H9 (cell line): ENCODE measurements around the gene FREY1. TPM values are rescaled to one million over a fixed set of nuclear protein-coding genes. Genes with fewer than 3 reads are reported as not detected.

Experiments used
- DNase-seq: peaks from one replicate; pipeline ENCODE4 v3.0.0-alpha.2; 2017
- H2AFZ ChIP-seq: one replicate; pipeline ENCODE4 v1.6.1; 2013; ENCODE audit warnings: mild to moderate bottlenecking, low read length, control low read depth, moderate library complexity
- H2AK5ac ChIP-seq: 2 replicates; pipeline ENCODE4 v1.6.1; 2013; ENCODE audit warnings: low read length, control low read depth, mixed read lengths; ENCODE audit not compliant: insufficient read length
- H2BK120ac ChIP-seq: one replicate; pipeline ENCODE4 v1.6.1; 2013; ENCODE audit warnings: low read depth, mild to moderate bottlenecking, low read length, control low read depth, inconsistent platforms; ENCODE audit not compliant: poor library complexity, severe bottlenecking
- H2BK12ac ChIP-seq: 2 replicates; pipeline ENCODE4 v1.6.1; 2013; ENCODE audit warnings: low read length, control low read depth, mixed read lengths, low read depth; ENCODE audit not compliant: insufficient read length
- H2BK15ac ChIP-seq: 2 replicates; pipeline ENCODE4 v1.6.1; 2013; ENCODE audit warnings: low read depth, low read length, control low read depth
- H2BK20ac ChIP-seq: one replicate; pipeline ENCODE4 v1.6.1; 2013; ENCODE audit warnings: low read depth, mild to moderate bottlenecking, low read length, control low read depth, inconsistent platforms; ENCODE audit not compliant: poor library complexity, severe bottlenecking
- H2BK5ac ChIP-seq: 2 replicates; pipeline ENCODE4 v1.6.1; 2013; ENCODE audit warnings: low read length, control low read depth, mixed read lengths; ENCODE audit not compliant: insufficient read length
- H3K14ac ChIP-seq: 2 replicates; pipeline ENCODE4 v1.6.1; 2013; ENCODE audit warnings: low read length, control low read depth; ENCODE audit not compliant: insufficient read depth
- H3K18ac ChIP-seq: 2 replicates; pipeline ENCODE4 v1.6.1; 2013; ENCODE audit warnings: low read depth, mild to moderate bottlenecking, mixed read lengths, low read length, control low read depth; ENCODE audit not compliant: insufficient read length
- H3K23ac ChIP-seq: 2 replicates; pipeline ENCODE4 v1.6.1; 2013; ENCODE audit warnings: low read length, control low read depth, mixed read lengths, low read depth; ENCODE audit not compliant: insufficient read length
- H3K23me2 ChIP-seq: 2 replicates; pipeline ENCODE4 v1.6.1; 2013; ENCODE audit warnings: low read depth, mild to moderate bottlenecking, mixed read lengths, low read length, control low read depth; ENCODE audit not compliant: insufficient read length, poor library complexity, severe bottlenecking
- H3K27ac ChIP-seq: 2 replicates; pipeline ENCODE4 v1.5.1; 2013; ENCODE audit warnings: low read length, control low read depth, mixed read lengths, low read depth; ENCODE audit not compliant: insufficient read length
- H3K27me3 ChIP-seq: 2 replicates; pipeline ENCODE4 v1.6.1; 2013; ENCODE audit warnings: low read length, control low read depth, inconsistent platforms; ENCODE audit not compliant: insufficient read depth
- H3K4ac ChIP-seq: 2 replicates; pipeline ENCODE4 v1.6.1; 2013; ENCODE audit warnings: low read depth, mild to moderate bottlenecking, control low read depth, inconsistent platforms, low read length, moderate library complexity
- H3K4me1 ChIP-seq: 2 replicates; pipeline ENCODE4 v1.6.1; 2013; ENCODE audit warnings: low read length, control low read depth, inconsistent platforms; ENCODE audit not compliant: insufficient read depth
- H3K4me2 ChIP-seq: 2 replicates; pipeline ENCODE4 v1.6.1; 2013; ENCODE audit warnings: low read length, control low read depth, mixed read lengths; ENCODE audit not compliant: insufficient read length, insufficient read depth
- H3K56ac ChIP-seq: 2 replicates; pipeline ENCODE4 v1.6.1; 2013; ENCODE audit warnings: low read depth, mild to moderate bottlenecking, mixed read lengths, low read length, control low read depth; ENCODE audit not compliant: insufficient read length
- H3K79me1 ChIP-seq: 2 replicates; pipeline ENCODE4 v1.6.1; 2013; ENCODE audit warnings: low read depth, mild to moderate bottlenecking, moderate library complexity, low read length, control low read depth, inconsistent platforms; ENCODE audit not compliant: insufficient read depth, poor library complexity, severe bottlenecking
- H3K79me2 ChIP-seq: 2 replicates; pipeline ENCODE4 v1.6.1; 2013; ENCODE audit warnings: low read length, control low read depth, inconsistent platforms; ENCODE audit not compliant: insufficient read depth
- H3K9ac ChIP-seq: 2 replicates; pipeline ENCODE4 v1.6.1; 2013; ENCODE audit warnings: low read length, control low read depth, mixed read lengths; ENCODE audit not compliant: insufficient read length; ENCODE audit errors: extremely low read depth
- H3K9me3 ChIP-seq: one replicate; pipeline ENCODE4 v1.6.1; 2013; ENCODE audit warnings: low read depth, low read length, inconsistent platforms; ENCODE audit not compliant: control insufficient read depth
- H3T11ph ChIP-seq: one replicate; pipeline ENCODE4 v1.6.1; 2013; ENCODE audit warnings: mild to moderate bottlenecking, low read length, control low read depth, inconsistent platforms
- H4K20me1 ChIP-seq: one replicate; pipeline ENCODE4 v1.6.1; 2013; ENCODE audit not compliant: control insufficient read depth, insufficient read length, insufficient read depth
- H4K5ac ChIP-seq: 2 replicates; pipeline ENCODE4 v1.6.1; 2013; ENCODE audit warnings: low read depth, mild to moderate bottlenecking, mixed read lengths, low read length, control low read depth; ENCODE audit not compliant: insufficient read length
- H4K8ac ChIP-seq: replicated peaks from 2 replicates; pipeline ENCODE4 v1.6.1; 2013; ENCODE audit warnings: low read length, control low read depth, mixed read lengths, low read depth; ENCODE audit not compliant: insufficient read length
- H4K91ac ChIP-seq: 2 replicates; pipeline ENCODE4 v1.6.1; 2013; ENCODE audit warnings: low read depth, mild to moderate bottlenecking, moderate library complexity, mixed read lengths, low read length, control low read depth; ENCODE audit not compliant: insufficient read length
- H3K27ac Mint-ChIP-seq, 3 experiments: 2 replicates in 2 of 3; 3 replicates in 1 of 3; pipeline ENCODE4 v1.8.0; 2020 to 2021; ENCODE audit warnings: mixed read lengths in 3 of 3, mild to moderate bottlenecking in 1 of 3, moderate library complexity in 1 of 3
- H3K27me3 Mint-ChIP-seq: 2 replicates; pipeline ENCODE4 v1.8.0; 2021; ENCODE audit warnings: low read depth, mild to moderate bottlenecking, moderate library complexity, mixed read lengths
- H3K36me3 Mint-ChIP-seq, 3 experiments: 2 replicates in 2 of 3; 3 replicates in 1 of 3; pipeline ENCODE4 v1.8.0; 2020 to 2021; ENCODE audit warnings: low read depth in 3 of 3, mixed read lengths in 3 of 3; ENCODE audit not compliant: insufficient read depth in 1 of 3
- H3K4me1 Mint-ChIP-seq, 2 experiments: 2 replicates each; pipeline ENCODE4 v1.8.0; 2020; ENCODE audit warnings: mixed read lengths in 2 of 2
- H3K4me3 Mint-ChIP-seq, 2 experiments: 2 replicates in 1 of 2; 3 replicates in 1 of 2; pipeline ENCODE4 v1.8.0; 2020 to 2021; ENCODE audit warnings: mild to moderate bottlenecking in 2 of 2, mixed read lengths in 2 of 2, moderate library complexity in 1 of 2
- H3K9me3 Mint-ChIP-seq, 2 experiments: 2 replicates in 1 of 2; 3 replicates in 1 of 2; pipeline ENCODE4 v1.8.0; 2020; ENCODE audit warnings: mild to moderate bottlenecking in 2 of 2, mixed read lengths in 2 of 2, moderate library complexity in 1 of 2
- WGBS: extraction: QIAGEN DNeasy Blood & Tissue Kit; methylation state at CpG from one replicate; pipeline ENCODE4 v1.1.7; 2013; ENCODE audit warnings: missing lambda C conversion rate, low lambda C conversion rate, mixed read lengths; ENCODE audit not compliant: insufficient read length; ENCODE audit errors: extremely low coverage; 5-methylcytosine and 5-hydroxymethylcytosine counted together
- total RNA-seq: library from RNA; stranded (reverse); gene quantifications from 2 replicates; pipeline ENCODE4 v1.2.1, GENCODE V29; 2021
- TF ChIP-seq, protein P1 (sequence below): fragments of 200-600 bp; sonication (generic); conservative IDR thresholded peaks from 3 replicates; pipeline ENCODE4 v1.8.0; 2021; ENCODE audit warnings: antibody characterized with exemption, mild to moderate bottlenecking

FREY1 gene
- total RNA-seq, 1 experiment from 2014 or later: 2.1 TPM

DNA sequence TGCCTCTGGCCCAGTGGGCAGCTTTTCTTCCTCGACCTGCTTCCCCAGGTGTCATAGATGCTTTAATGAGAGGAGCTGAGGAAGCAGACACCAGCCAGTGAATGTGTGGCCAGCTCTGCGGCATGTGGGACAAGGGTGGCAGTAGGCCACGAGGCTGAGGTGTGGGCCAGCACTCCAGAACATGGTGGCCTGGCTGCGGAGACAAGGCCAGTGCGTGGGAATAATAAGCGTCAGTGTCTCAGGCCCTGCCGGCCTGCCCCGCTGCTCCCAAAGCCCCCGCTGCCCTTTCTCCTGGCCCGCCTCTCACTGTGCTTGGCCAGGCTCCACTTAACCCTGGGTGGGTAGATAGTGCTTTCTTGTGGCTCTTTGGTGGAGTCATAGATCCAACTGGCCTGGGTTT is 19.5 kb downstream of the FREY1 start:
- H4K91ac ChIP-seq: no peak overlapping the region
- no peak overlapping the region for H3K9ac ChIP-seq
- WGBS: no CpG with 5 or more reads among the region's 10 CpGs
- H3K9me3 Mint-ChIP-seq: no peaks in the 10 kb centered on the region; a peak in 1 of 5 replicates
- no peak overlapping the region for H4K8ac ChIP-seq
- TF ChIP-seq, protein P1, sequence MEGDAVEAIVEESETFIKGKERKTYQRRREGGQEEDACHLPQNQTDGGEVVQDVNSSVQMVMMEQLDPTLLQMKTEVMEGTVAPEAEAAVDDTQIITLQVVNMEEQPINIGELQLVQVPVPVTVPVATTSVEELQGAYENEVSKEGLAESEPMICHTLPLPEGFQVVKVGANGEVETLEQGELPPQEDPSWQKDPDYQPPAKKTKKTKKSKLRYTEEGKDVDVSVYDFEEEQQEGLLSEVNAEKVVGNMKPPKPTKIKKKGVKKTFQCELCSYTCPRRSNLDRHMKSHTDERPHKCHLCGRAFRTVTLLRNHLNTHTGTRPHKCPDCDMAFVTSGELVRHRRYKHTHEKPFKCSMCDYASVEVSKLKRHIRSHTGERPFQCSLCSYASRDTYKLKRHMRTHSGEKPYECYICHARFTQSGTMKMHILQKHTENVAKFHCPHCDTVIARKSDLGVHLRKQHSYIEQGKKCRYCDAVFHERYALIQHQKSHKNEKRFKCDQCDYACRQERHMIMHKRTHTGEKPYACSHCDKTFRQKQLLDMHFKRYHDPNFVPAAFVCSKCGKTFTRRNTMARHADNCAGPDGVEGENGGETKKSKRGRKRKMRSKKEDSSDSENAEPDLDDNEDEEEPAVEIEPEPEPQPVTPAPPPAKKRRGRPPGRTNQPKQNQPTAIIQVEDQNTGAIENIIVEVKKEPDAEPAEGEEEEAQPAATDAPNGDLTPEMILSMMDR: no peak
- H3K18ac ChIP-seq: no peak overlapping the region
- H3K23ac ChIP-seq: no peak overlapping the region
- no peak overlapping the region for H2BK15ac ChIP-seq
- H2BK120ac ChIP-seq: no peak overlapping the region
- H3K36me3 Mint-ChIP-seq: peaks cover 0 to 7% (median 0%) of the 10 kb centered on the region in 3 experiments; a peak in 3 of 7 replicates
- H3K27ac ChIP-seq: no peak overlapping the region
- no peak overlapping the region for H2AFZ ChIP-seq
- no peak overlapping the region for H3K14ac ChIP-seq
- no peaks in the 10 kb centered on the region for H3K23me2 ChIP-seq
- no peak overlapping the region for H2BK12ac ChIP-seq
- H3K27me3 ChIP-seq: no peaks in the 10 kb centered on the region
- no peak overlapping the region for H3T11ph ChIP-seq
- no peak overlapping the region for H3K4ac ChIP-seq
- H4K5ac ChIP-seq: no peak overlapping the region
- no peak overlapping the region for H3K27ac Mint-ChIP-seq
- 0 out of 2 replicates have a peak, but pooled peaks cover 2% of the 10 kb centered on the region for H3K4me1 ChIP-seq
- no peaks in the 10 kb centered on the region for H3K79me1 ChIP-seq
- no peak for DNase-seq
- H3K27me3 Mint-ChIP-seq: peaks cover 10% of the 10 kb centered on the region
- H2BK20ac ChIP-seq: no peak overlapping the region
- peaks cover 12 to 21% of the 10 kb centered on the region in 2 experiments for H3K4me1 Mint-ChIP-seq
- H3K4me2 ChIP-seq: no peak overlapping the region
- no peak overlapping the region for H3K56ac ChIP-seq
- no peak overlapping the region for H2BK5ac ChIP-seq
- H3K9me3 ChIP-seq: no peaks in the 10 kb centered on the region
- H4K20me1 ChIP-seq: no peaks in the 10 kb centered on the region
- no peak overlapping the region for H2AK5ac ChIP-seq
- no peak overlapping the region; a peak in 1 of 5 replicates for H3K4me3 Mint-ChIP-seq
- no peaks in the 10 kb centered on the region for H3K79me2 ChIP-seq
